HG03135 (cell line): ENCODE measurements around the gene SNAP29.

ENCODE experiments used
- ATAC-seq: cut with Tn5 transposase; IDR thresholded peaks from one replicate; pipeline ENCODE4 v1.9.1; 2021; ENCODE audit warnings: mild to moderate bottlenecking, moderate library complexity; ENCODE audit not compliant: unreplicated experiment

Gene SNAP29

GRCh38 chr22:20865875-20866445, 7.2 kb downstream of the SNAP29 start:
- ATAC-seq = no peak

DNA sequence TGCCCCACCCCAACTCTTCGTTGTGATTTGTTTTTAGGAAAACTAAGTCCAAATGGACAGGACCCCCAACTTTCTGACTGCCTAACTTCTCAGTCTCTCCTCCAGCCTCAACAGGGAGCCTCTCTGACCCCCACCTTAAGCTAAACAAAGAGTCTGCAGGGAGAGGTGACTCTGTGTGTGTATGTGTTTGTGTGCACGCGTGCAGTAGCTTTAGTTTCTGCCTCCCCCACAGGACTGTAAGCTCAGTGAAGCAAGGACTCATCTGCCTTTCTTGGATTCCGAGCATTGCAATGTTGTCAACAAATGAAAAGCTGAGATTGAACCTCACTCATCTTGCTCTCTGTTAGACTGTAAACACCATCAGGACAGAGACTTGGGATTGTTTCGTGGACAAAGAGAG, 7.9 kb downstream of the SNAP29 start:
- no peak for ATAC-seq

DNA sequence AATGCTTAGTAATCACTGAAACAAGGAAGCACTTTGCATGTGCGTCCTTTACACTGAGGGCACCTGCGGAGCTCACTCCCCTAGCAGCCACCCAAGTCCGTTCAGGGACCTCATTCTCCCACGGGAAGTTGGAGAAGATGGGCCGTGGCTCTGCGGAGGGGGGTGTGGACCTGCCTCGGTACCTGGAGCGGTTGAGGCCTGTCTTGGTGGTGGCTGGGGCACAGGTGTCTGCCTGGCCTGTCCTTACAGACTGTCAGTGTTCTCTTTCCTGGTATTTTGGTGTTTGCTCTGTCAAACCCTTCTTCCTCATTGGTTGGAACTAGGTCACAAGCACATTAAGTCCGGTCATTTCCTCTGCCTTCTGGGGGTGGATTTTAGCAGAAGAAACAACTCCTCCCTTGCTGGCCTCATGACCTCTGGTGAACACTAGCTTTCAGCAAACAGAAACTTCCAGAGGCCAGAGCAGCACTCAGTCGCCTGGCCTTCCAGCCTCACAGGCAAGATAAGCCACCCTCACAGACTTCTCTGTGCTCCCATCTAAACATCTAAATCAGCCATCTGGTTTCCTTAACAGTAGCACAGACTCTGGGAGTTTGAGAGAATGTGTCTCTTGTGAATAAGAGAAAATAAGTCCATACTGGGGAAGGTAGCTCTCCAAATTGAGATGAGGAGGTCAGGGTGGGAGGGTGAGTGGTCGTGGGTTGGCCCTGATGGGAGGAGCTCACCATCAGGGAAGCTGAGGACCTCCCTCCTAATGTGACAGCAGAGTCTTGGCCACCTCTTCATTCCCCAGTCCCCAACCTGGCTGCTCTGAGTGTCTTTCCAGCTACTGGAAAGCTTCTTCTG, 8.6 kb downstream of the SNAP29 start:
- ATAC-seq = no peak

- ATAC-seq = no peak
Observed at GRCh38 chr22:20868025-20868962, 9.5 kb downstream of the SNAP29 start.

DNA sequence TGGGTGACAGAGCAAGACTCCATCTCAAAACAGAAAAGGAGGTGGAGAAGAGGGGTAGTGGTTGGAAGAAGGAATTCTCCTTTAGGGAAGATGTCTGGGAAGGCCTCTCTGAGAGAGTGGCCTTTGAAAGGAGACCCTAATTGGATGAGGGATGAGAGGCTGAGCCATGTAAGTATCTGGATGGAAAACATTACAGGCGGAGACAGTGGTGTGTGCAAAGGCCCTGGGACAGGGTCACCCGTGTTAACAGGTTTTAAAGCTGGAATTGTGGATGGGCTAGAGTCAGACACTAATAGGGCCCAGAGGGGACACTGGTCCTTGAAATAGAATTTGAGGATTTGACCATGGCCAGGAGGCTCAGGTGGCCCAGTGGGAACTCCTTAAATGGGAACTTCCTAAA, 10.4 kb downstream of the SNAP29 start:
- no peak for ATAC-seq

DNA sequence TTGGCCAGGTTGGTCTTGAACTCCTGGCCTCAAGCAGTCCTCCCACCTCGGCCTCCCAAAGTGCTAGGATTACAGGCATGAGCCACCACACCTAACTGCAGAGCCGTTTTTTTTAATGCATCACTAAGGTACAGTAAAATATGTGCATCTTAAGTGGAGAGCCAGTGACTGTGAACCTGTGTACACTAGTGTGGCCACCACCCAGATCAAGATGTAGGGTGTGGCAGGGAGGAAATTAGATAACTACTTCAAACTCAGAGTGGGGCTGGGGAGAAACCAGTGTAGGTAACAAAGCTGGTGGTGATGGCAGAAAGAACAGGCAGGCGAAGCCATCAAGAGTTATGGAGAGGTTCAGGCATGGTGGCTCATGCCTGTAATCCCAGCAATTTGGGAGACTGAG, 14.4 kb downstream of the SNAP29 start:
- ATAC-seq = no peak

DNA sequence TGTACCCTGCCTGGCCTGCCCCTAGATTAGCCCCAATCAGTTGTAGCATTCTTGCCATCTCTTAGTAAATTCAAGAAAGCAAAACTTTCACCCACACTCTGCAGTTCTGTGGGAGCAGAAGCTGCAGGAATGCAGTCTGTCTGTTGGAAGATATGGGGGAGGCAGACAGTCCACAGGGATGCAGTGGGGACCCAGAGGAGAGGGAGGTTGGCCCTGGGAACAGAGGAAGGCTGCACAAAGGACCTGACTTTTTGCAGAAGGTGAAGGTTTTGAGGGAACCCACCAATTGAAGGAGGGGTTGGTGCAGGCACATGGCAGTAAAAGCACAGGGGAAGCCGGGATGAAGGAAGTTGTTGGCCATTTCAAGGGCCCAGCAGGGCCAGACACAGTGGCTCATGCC, 16.5 kb downstream of the SNAP29 start:
- no peak for ATAC-seq

DNA sequence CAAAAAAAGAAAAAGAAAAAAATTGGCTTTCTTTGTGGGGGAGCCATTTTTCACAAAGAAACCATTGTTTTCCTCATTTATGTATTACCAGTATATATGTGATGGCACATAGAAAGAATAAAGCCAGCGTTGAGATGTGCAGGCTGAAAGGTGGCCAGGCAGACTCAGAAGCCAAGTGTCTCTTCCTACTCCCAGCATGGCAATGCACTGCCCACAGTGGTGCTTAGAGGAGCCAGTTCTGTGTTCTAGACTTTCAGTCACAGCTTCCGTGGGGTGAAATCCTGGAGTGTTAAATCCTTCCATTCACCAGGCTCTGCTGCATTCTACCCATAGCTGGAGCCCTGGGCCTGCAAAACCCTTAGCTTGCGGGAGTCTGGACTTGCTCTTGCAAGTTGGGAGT, 18.9 kb downstream of the SNAP29 start:
- ATAC-seq = no peak

DNA sequence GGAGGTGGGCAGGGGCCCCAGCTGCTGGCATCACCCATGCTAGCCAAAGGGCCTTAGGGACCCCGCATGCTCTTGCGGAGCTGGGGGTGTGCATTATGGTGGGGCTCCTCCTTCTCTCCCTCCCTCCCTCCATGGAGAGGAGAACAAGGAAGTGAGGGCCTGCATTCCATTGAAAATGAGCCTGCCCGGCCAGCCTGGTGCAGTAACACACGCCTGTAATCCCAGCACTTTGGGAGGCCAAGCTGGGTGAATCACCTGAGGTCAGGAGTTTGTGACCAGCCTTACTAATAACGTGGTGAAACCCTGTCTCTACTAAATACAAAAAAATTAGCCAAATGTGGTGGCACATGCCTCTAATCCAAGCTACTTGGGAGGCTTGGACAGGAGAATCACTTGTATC, 22.4 kb downstream of the SNAP29 start:
- ATAC-seq = no peak

- ATAC-seq = no peak
Observed at GRCh38 chr22:20881869-20882815, 23.3 kb downstream of the SNAP29 start.

- ATAC-seq = no peak
Observed at GRCh38 chr22:20882855-20883254, 24.0 kb downstream of the SNAP29 start.

GRCh38 chr22:20884454-20884853, 25.6 kb downstream of the SNAP29 start:
- ATAC-seq = no peak

DNA sequence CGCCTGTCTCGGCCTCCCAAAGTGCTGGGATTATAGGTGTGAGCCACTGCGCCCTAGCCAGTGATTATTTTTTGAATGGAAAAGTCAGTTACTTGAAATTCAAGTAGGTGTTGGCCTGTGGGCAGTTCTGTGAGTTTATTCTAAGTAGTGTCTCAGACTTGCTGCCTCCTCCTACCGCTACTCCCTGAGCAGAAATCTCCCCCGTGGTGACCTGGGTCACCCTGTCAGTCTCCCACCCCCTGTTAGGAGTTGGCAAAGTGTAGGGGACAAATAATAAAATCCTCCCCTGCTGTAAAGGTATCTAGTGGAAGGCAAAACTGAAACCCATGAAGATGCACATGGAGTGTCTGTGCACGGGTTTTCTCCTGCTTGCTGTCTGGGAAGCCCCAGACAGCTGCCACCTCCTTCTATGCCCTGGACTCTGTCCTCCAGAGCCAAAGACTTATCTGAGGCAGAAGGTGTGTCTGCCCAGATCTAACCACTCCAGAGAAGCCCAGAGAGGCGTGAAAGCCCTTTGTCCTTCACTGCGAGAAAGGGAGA, 26.3 kb downstream of the SNAP29 start:
- ATAC-seq = no peak

DNA sequence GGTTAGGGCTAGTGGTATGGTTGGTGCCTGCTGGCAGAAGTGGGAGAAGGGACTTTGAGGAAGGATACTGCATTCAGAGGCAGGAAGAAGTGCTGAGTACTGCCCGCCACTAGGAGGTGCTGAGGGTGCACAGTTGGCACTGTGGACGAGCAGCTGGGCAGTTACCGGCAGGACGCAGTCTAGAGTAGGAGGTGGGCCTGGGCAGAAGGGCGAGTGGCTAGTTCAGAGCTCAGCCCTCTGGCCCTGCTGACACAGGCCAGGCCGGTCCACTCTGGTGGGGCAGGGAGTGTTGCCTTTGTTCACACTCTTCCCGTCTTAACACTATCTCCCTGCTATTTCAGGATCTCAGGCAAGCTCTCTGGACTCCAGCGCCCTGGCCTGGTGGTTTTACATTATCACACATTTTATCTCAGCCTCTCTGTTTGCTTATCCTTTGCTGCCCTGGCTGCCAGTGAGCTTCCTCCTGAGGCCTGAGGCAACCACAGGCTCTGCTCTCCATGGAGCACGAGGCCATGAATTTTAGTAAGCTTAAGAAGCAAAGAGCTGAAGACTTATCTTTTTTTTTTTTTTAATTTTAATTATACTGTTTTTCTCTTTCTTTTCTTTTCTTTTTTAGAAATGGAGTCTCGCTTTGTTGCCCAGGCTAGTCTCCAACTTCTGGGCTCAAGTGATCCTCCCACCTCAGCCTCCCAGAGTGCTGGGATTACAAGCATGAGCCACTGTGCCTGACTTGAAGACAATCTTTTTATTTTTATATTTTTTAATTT, 26.9 kb downstream of the SNAP29 start:
- ATAC-seq = no peak

GRCh38 chr22:20887375-20887774, 28.6 kb downstream of the SNAP29 start:
- no peak for ATAC-seq

DNA sequence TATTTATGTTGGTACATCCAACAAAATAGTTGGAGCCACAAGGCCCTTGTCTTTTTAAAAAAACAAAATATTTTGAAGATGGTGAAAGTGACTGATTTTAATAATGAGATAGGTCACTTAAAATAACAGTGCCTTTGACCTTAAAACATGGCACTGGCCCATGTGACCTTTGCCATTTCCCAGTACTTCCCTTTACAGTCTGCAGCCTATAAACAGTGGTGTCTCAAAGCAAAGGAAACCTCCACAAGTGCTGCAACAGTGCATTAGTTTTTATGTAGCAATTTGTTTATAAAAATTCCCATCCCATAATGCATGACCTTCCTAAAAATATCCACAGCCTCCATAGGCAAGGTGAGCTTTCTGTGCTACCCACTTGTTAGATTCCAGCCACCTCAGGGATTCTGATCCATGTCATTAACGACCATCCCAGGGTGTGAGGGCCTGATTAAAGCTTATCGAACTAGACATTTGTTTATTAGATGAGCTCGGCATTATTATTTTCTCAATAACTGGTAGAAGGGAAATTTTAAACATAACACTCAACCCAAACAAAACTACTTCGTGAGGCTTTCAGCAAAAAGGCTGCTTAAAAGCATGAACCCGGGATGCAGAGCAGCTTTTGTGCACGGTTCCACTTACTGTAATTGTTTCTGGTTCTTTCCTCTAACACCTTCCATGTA, 30.4 kb downstream of the SNAP29 start:
- ATAC-seq = no peak

- ATAC-seq = no peak
Observed at GRCh38 chr22:20889904-20890540, 31.2 kb downstream of the SNAP29 start.

- no peak for ATAC-seq
Observed at GRCh38 chr22:20890975-20891374, 32.2 kb downstream of the SNAP29 start.
